HEK293 (cell line): Measurements from ENCODE around the gene GPALPP1.
A peak's percentile ranks its signal among the peaks of the same experiment; 100 is the strongest.

Source experiments
- CTCF ChIA-PET: fragments of 350-600 bp; formaldehyde crosslinking; extraction: SDS; loops from one replicate; lab custom pipeline; 2021; ENCODE audit warnings: antibody characterized with exemption; lab: Yijun Ruan, JAX
- POLR2A ChIA-PET: fragments of 300-600 bp; formaldehyde crosslinking; extraction: SDS; loops from one replicate; lab custom pipeline; 2020; ENCODE audit warnings: antibody characterized with exemption, inconsistent platforms; lab: Yijun Ruan, JAX
- H3K27ac ChIP-seq: fragments of 200-500 bp; sonication (Bioruptor generic); 2 replicates; pipeline ENCODE4 v1.5.1; 2014; ENCODE audit warnings: low read depth, low read length, control low read depth, inconsistent platforms; ENCODE audit errors: extremely low read depth
- H3K36me3 ChIP-seq, 2 experiments: fragments of 200-500 bp in 1 of 2; sonication (Bioruptor generic) in 1 of 2; 1 replicate in 1 of 2; 2 replicates in 1 of 2; pipeline ENCODE4 v1.5.1; 2014 to 2017; ENCODE audit warnings: inconsistent platforms in 2 of 2, low read length in 2 of 2; ENCODE audit not compliant: control insufficient read depth in 2 of 2, insufficient read depth in 1 of 2
- H3K4me1 ChIP-seq: fragments of 200-500 bp; sonication (Bioruptor generic); 2 replicates; pipeline ENCODE4 v1.5.1; 2014; ENCODE audit warnings: mild to moderate bottlenecking, low read length, inconsistent platforms; ENCODE audit not compliant: control insufficient read depth, insufficient read depth
- H3K4me3 ChIP-seq: 2 replicates; pipeline ENCODE4 v1.5.1; 2011; ENCODE audit warnings: low read depth, mild to moderate bottlenecking, control low read depth, low read length, moderate library complexity
- H3K9me3 ChIP-seq: fragments of 200-500 bp; sonication (Bioruptor generic); 2 replicates; pipeline ENCODE4 v1.5.1; 2014; ENCODE audit warnings: low read depth, low read length, inconsistent platforms; ENCODE audit not compliant: control insufficient read depth, insufficient read depth
- SP7 ChIP-seq: fragments of 450-650 bp; formaldehyde crosslinking; IDR thresholded peaks from 2 replicates; pipeline ENCODE4 v1.5.1; 2016; ENCODE audit warnings: missing biosample characterization, missing genetic modification characterization
- ZNF248 ChIP-seq: fragments of 450-650 bp; formaldehyde crosslinking; IDR thresholded peaks from 2 replicates; pipeline ENCODE4 v1.5.1; 2017; ENCODE audit warnings: missing biosample characterization, missing genetic modification characterization
- ZNF404 ChIP-seq: fragments of 450-650 bp; formaldehyde crosslinking; IDR thresholded peaks from 2 replicates; pipeline ENCODE4 v1.5.1; 2017; ENCODE audit warnings: missing biosample characterization, missing genetic modification characterization
- ZNF600 ChIP-seq: fragments of 450-650 bp; formaldehyde crosslinking; IDR thresholded peaks from 2 replicates; pipeline ENCODE4 v1.5.1; 2016; ENCODE audit warnings: missing biosample characterization, missing genetic modification characterization
- ZNF654 ChIP-seq: fragments of 450-650 bp; formaldehyde crosslinking; IDR thresholded peaks from 2 replicates; pipeline ENCODE4 v1.5.1; 2016; ENCODE audit warnings: low read depth, missing biosample characterization, missing genetic modification characterization
- ZNF660 ChIP-seq: fragments of 450-650 bp; IDR thresholded peaks from 2 replicates; pipeline ENCODE4 v1.5.1; 2018; ENCODE audit warnings: missing biosample characterization, mild to moderate bottlenecking, missing genetic modification characterization
- TF ChIP-seq, protein P1 (sequence below): fragments of 450-650 bp; formaldehyde crosslinking; IDR thresholded peaks from 2 replicates; pipeline ENCODE4 v1.5.1; 2016; ENCODE audit warnings: missing biosample characterization, missing genetic modification characterization
- TF ChIP-seq, protein P2 (sequence below): fragments of 450-650 bp; formaldehyde crosslinking; IDR thresholded peaks from 2 replicates; pipeline ENCODE4 v1.5.1; 2017; ENCODE audit warnings: missing biosample characterization, missing genetic modification characterization
- TF ChIP-seq, protein P3 (sequence below): fragments of 450-650 bp; formaldehyde crosslinking; IDR thresholded peaks from 2 replicates; pipeline ENCODE4 v1.5.1; 2017; ENCODE audit warnings: missing biosample characterization, missing genetic modification characterization
- TF ChIP-seq, protein P4 (sequence below): fragments of 450-650 bp; formaldehyde crosslinking; IDR thresholded peaks from 2 replicates; pipeline ENCODE4 v1.5.1; 2016; ENCODE audit warnings: missing biosample characterization, missing genetic modification characterization

GPALPP1 gene

DNA sequence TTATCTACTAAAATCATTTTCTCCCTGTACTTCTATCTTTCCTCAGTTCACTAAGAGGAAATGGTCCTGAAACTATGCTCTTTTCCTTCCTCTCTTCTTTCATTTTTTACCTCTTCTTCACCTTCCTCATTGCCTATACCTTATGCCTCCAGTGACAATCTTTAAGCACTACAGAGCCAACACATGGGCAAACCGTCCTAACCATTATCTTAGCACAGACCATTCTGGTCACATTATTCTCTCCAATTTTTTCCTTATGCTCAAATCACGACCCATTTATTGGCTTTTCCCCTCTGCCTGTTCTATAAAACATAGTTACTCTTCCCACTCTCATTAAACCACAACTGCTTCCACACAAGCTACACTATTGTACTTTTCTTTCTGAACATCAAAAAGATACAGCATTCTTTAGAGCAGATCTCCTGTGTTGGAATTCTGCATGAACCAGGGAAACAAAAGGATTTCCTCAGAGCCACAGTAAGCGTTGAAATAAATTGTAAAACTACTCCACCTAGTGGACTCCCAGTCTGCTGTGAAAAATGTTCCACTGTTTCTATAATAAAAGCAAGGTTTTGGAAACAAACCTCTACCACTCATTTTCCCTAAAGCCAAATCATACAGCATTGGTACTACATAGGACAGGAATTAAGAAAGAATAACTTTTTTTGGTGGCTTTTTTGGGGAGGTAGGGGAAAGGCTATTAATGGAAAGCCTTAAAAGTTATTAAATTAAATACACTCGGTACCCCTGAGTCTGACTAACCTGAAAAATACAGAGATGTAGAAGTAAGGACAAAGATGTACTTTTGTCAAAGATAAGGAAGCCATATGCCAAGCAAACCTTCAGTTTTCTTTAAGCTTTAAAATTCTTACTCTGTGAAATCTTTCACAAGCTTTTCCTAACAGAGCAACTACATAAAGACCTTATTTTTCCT, 19.5 kb upstream of the GPALPP1 start:
- peaks cover 5% of the 10 kb centered on the region; the same call in 1 of the 2 replicates for H3K4me1 ChIP-seq
- TF ChIP-seq ZNF660 (peak; percentile 62; the same call in 1 of the 2 replicates), ZNF600 (peak; percentile 97), ZNF654 (tag by site-specific recombination) (peak; percentile 89), ZNF404 (tag by site-specific recombination) (no peak)
- TF ChIP-seq, protein P1, sequence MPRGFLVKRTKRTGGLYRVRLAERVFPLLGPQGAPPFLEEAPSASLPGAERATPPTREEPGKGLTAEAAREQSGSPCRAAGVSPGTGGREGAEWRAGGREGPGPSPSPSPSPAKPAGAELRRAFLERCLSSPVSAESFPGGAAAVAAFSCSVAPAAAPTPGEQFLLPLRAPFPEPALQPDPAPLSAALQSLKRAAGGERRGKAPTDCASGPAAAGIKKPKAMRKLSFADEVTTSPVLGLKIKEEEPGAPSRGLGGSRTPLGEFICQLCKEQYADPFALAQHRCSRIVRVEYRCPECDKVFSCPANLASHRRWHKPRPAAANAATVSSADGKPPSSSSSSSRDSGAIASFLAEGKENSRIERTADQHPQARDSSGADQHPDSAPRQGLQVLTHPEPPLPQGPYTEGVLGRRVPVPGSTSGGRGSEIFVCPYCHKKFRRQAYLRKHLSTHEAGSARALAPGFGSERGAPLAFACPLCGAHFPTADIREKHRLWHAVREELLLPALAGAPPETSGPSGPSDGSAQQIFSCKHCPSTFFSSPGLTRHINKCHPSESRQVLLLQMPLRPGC (tag by site-specific recombination) = peak; percentile 89
- ChIA-PET CTCF (interaction anchor here (0.6 to 1.9 kb wide), 15 partner anchors 11 to 1064 kb away, joined by 3 to 9 read pairs (median 3); no protein-coding TSS in a partner anchor), POLR2A (no interaction called here)
- no peak overlapping the region for H3K27ac ChIP-seq
- no peak overlapping the region for H3K4me3 ChIP-seq
- H3K36me3 ChIP-seq = peaks cover 9 to 20% of the 10 kb centered on the region in 2 experiments
- no peaks in the 10 kb centered on the region for H3K9me3 ChIP-seq

DNA sequence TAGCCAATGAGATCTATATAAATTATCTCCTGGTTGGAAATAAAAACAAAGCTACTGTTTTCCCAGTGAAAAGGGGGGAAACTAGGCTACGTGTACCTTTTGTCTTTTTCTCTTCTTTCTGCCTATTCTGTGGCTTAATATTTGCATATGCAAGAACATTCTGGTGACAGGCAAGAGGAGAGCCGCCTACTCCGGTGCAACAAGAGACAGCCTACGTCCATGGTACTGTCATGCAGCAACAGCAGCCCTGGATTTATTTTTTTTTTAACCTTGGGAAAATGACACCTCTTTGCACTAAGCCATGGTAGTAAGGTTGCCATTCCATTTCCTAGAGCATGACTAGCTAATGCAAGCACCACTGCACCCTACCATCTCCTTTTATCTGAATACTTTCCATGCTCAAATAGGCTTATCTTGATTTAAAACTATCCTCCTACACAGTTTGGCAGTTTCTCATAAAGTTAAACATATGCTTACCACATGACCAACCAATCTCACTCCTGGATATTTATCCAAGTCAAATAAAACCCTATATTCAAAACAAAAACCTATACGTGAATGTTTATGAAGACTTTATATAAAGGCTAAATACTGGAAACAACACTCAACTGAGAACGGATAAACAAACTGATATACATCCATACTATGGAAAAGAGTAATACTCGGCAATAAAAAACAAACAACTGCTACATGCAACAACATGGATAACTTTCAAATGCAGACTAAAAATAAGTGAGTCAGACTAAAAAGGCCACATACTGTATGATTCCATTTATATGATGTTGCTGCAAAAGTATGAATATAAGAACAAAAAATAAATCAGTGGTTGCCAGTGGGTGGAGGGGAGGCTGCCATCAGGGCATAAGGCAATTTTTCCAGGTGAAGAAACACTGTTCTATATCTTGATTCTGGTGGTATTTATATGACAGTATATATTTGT, 17.4 kb upstream of the GPALPP1 start:
- no peak overlapping the region for H3K4me3 ChIP-seq
- TF ChIP-seq, protein P2, sequence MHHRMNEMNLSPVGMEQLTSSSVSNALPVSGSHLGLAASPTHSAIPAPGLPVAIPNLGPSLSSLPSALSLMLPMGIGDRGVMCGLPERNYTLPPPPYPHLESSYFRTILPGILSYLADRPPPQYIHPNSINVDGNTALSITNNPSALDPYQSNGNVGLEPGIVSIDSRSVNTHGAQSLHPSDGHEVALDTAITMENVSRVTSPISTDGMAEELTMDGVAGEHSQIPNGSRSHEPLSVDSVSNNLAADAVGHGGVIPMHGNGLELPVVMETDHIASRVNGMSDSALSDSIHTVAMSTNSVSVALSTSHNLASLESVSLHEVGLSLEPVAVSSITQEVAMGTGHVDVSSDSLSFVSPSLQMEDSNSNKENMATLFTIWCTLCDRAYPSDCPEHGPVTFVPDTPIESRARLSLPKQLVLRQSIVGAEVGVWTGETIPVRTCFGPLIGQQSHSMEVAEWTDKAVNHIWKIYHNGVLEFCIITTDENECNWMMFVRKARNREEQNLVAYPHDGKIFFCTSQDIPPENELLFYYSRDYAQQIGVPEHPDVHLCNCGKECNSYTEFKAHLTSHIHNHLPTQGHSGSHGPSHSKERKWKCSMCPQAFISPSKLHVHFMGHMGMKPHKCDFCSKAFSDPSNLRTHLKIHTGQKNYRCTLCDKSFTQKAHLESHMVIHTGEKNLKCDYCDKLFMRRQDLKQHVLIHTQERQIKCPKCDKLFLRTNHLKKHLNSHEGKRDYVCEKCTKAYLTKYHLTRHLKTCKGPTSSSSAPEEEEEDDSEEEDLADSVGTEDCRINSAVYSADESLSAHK (tag by site-specific recombination) = peak; percentile 71; the same call in 1 of the 2 replicates
- TF ChIP-seq, protein P3, sequence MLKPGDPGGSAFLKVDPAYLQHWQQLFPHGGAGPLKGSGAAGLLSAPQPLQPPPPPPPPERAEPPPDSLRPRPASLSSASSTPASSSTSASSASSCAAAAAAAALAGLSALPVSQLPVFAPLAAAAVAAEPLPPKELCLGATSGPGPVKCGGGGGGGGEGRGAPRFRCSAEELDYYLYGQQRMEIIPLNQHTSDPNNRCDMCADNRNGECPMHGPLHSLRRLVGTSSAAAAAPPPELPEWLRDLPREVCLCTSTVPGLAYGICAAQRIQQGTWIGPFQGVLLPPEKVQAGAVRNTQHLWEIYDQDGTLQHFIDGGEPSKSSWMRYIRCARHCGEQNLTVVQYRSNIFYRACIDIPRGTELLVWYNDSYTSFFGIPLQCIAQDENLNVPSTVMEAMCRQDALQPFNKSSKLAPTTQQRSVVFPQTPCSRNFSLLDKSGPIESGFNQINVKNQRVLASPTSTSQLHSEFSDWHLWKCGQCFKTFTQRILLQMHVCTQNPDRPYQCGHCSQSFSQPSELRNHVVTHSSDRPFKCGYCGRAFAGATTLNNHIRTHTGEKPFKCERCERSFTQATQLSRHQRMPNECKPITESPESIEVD (tag by site-specific recombination) = 0 out of 2 replicates have a peak, but pooled peaks have one; percentile 8
- TF ChIP-seq ZNF248 (tag by site-specific recombination) = no peak
- CTCF ChIA-PET = interaction anchor here (0.6 to 1.6 kb wide), 10 partner anchors 12 to 1066 kb away, joined by 3 to 8 read pairs (median 4); no protein-coding TSS in a partner anchor
- no peak overlapping the region for H3K27ac ChIP-seq
- H3K4me1 ChIP-seq = peaks cover 5% of the 10 kb centered on the region; the same call in 1 of the 2 replicates
- POLR2A ChIA-PET = no interaction called here
- peaks cover 6 to 24% of the 10 kb centered on the region in 2 experiments for H3K36me3 ChIP-seq
- H3K9me3 ChIP-seq = no peaks in the 10 kb centered on the region

DNA sequence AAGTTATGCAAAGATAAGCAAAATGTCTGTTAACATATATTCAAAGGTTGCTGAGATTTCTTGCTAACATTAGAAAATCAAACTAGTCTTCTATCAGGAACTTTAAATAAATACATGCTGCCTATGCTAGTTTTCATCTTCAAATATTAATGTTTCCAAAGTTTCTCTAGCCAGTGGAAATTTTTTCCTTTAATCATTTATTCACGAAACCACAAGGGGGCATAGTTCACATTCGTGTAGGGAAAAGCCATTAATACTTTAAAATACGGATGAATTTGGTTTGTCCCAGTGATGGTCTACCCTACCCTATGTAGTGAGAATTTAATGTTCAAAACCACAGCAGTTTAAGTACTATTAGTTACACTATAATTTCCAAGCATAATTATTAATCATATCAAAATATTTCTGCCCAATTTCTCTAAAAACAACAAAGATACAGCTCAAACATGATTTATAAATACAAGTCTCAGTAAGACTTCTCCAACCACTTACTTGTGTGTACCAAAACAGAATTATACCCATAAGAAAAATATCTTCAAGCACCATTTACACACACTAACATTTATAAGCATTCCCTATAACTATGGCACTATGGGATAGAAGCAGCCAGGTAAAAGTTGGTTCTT, 16.3 kb upstream of the GPALPP1 start:
- H3K27ac ChIP-seq = no peak overlapping the region
- peaks cover 9 to 35% of the 10 kb centered on the region in 2 experiments for H3K36me3 ChIP-seq
- H3K9me3 ChIP-seq = no peaks in the 10 kb centered on the region
- no peak overlapping the region for H3K4me3 ChIP-seq
- TF ChIP-seq, protein P4, sequence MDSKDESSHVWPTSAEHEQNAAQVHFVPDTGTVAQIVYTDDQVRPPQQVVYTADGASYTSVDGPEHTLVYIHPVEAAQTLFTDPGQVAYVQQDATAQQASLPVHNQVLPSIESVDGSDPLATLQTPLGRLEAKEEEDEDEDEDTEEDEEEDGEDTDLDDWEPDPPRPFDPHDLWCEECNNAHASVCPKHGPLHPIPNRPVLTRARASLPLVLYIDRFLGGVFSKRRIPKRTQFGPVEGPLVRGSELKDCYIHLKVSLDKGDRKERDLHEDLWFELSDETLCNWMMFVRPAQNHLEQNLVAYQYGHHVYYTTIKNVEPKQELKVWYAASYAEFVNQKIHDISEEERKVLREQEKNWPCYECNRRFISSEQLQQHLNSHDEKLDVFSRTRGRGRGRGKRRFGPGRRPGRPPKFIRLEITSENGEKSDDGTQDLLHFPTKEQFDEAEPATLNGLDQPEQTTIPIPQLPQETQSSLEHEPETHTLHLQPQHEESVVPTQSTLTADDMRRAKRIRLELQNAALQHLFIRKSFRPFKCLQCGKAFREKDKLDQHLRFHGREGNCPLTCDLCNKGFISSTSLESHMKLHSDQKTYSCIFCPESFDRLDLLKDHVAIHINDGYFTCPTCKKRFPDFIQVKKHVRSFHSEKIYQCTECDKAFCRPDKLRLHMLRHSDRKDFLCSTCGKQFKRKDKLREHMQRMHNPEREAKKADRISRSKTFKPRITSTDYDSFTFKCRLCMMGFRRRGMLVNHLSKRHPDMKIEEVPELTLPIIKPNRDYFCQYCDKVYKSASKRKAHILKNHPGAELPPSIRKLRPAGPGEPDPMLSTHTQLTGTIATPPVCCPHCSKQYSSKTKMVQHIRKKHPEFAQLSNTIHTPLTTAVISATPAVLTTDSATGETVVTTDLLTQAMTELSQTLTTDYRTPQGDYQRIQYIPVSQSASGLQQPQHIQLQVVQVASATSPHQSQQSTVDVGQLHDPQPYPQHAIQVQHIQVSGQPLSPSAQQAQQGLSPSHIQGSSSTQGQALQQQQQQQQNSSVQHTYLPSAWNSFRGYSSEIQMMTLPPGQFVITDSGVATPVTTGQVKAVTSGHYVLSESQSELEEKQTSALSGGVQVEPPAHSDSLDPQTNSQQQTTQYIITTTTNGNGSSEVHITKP (tag by site-specific recombination) = peak; percentile 75
- TF ChIP-seq SP7 (tag by site-specific recombination) (no peak), ZNF654 (tag by site-specific recombination) (peak; percentile 42)
- TF ChIP-seq, all 188 proteins: peak for 2
- H3K4me1 ChIP-seq = peaks cover 5% of the 10 kb centered on the region; the same call in 1 of the 2 replicates
- CTCF ChIA-PET = interaction anchor here (0.6 to 1.7 kb wide), 9 partner anchors 10 to 653 kb away, joined by 3 to 5 read pairs (median 3); no protein-coding TSS in a partner anchor
- POLR2A ChIA-PET = interaction anchor here (0.6 kb wide), 1 partner anchor 359 kb away, joined by 3 read pairs; no protein-coding TSS in a partner anchor
